BJ (cell line): ENCODE data around the gene VKORC1. TPM values are rescaled to one million over a fixed set of nuclear protein-coding genes. Genes with fewer than 3 reads are reported as not detected.

Experiments used
- CTCF ChIA-PET: fragments of 350-600 bp; formaldehyde crosslinking; extraction: SDS; loops from one replicate; lab custom pipeline; 2021; ENCODE audit warnings: antibody characterized with exemption, inconsistent platforms; lab: Yijun Ruan, JAX
- POLR2A ChIA-PET: fragments of 300-600 bp; sonication (Branson Sonifier 250); formaldehyde crosslinking; extraction: SDS; loops from one replicate; lab custom pipeline; 2021; ENCODE audit warnings: antibody characterized with exemption; lab: Charles Lee
- DNase-seq: peaks from one replicate; pipeline ENCODE4 v3.0.0-alpha.2; 2011; ENCODE audit warnings: low read depth
- H3K27me3 ChIP-seq: 2 replicates; pipeline ENCODE4 v1.6.0; 2011; ENCODE audit warnings: low read length; ENCODE audit not compliant: control insufficient read depth, insufficient read depth
- H3K36me3 ChIP-seq: 2 replicates; pipeline ENCODE4 v1.5.1; 2011; ENCODE audit warnings: low read length; ENCODE audit not compliant: control insufficient read depth, insufficient read depth
- H3K4me3 ChIP-seq: 2 replicates; pipeline ENCODE4 v1.5.1; 2011; ENCODE audit warnings: low read depth, mild to moderate bottlenecking, control low read depth, low read length
- polyA plus RNA-seq: library from polyadenylated mRNA; depleted of rRNA; stranded (reverse); fragments of >200 nt; gene quantifications from 2 replicates; pipeline ENCODE4 v1.2.3, GENCODE V29; 2011
- TF ChIP-seq, protein P1 (sequence below): IDR thresholded peaks from 2 replicates; pipeline ENCODE4 v1.5.1; 2011; ENCODE audit warnings: low read depth, mild to moderate bottlenecking, control low read depth, inconsistent platforms, low read length, moderate library complexity; ENCODE audit not compliant: insufficient read depth

The VKORC1 gene
- polyA plus RNA-seq, 1 experiment, result 515 TPM

DNA sequence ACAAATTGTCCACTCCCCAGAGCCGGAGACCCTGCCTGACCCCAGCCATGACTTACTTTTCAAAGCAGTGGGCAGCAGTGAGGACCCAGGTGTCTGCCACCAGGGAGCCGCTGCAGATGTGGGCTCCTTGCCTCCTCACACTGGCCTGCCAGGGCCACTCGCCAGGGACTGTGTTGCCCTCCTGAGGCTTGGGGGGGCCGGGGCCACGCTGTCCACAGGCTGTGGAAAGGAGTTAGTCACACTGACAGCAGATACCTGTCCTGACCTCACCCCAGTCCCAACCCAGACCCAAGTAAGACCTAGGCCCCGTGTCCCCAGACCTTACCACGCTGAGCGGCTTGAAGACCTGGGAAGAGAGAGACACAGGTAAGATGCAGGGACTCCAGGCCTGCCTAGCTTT is 7.1 kb downstream of the VKORC1 start:
- Histone ChIP-seq H3K4me3 (no peak overlapping the region), H3K36me3 (peaks cover 20% of the 10 kb centered on the region), H3K27me3 (no peaks in the 10 kb centered on the region)
- TF ChIP-seq, protein P1, sequence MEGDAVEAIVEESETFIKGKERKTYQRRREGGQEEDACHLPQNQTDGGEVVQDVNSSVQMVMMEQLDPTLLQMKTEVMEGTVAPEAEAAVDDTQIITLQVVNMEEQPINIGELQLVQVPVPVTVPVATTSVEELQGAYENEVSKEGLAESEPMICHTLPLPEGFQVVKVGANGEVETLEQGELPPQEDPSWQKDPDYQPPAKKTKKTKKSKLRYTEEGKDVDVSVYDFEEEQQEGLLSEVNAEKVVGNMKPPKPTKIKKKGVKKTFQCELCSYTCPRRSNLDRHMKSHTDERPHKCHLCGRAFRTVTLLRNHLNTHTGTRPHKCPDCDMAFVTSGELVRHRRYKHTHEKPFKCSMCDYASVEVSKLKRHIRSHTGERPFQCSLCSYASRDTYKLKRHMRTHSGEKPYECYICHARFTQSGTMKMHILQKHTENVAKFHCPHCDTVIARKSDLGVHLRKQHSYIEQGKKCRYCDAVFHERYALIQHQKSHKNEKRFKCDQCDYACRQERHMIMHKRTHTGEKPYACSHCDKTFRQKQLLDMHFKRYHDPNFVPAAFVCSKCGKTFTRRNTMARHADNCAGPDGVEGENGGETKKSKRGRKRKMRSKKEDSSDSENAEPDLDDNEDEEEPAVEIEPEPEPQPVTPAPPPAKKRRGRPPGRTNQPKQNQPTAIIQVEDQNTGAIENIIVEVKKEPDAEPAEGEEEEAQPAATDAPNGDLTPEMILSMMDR, result no peak
- no peak for DNase-seq
- CTCF ChIA-PET, result no interaction called here
- POLR2A ChIA-PET, result no interaction called here

DNA sequence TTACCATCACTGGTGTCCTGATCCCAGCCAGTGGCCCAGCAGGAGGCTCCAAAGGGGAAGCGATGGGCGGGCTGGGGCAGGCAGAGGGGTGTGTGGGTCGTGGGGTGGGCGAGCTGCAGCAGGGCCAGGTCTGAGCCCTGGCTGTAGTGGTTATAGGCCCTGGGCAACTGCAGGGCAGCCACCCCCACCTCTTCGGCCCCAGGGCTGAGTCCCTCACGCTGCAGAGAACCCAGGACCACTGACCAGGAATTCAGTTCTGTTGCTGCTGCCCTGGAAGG is 8.0 kb downstream of the VKORC1 start:
- ChIA-PET POLR2A (no interaction called here), CTCF (interaction anchor here (0.6 to 1.5 kb wide), 2 partner anchors 45 to 372 kb away, joined by 3 read pairs; no protein-coding TSS in a partner anchor)
- DNase-seq, result no peak
- H3K27me3 ChIP-seq, result no peaks in the 10 kb centered on the region
- peaks cover 22% of the 10 kb centered on the region for H3K36me3 ChIP-seq
- H3K4me3 ChIP-seq, result no peak overlapping the region
- TF ChIP-seq, protein P1, result no peak

DNA sequence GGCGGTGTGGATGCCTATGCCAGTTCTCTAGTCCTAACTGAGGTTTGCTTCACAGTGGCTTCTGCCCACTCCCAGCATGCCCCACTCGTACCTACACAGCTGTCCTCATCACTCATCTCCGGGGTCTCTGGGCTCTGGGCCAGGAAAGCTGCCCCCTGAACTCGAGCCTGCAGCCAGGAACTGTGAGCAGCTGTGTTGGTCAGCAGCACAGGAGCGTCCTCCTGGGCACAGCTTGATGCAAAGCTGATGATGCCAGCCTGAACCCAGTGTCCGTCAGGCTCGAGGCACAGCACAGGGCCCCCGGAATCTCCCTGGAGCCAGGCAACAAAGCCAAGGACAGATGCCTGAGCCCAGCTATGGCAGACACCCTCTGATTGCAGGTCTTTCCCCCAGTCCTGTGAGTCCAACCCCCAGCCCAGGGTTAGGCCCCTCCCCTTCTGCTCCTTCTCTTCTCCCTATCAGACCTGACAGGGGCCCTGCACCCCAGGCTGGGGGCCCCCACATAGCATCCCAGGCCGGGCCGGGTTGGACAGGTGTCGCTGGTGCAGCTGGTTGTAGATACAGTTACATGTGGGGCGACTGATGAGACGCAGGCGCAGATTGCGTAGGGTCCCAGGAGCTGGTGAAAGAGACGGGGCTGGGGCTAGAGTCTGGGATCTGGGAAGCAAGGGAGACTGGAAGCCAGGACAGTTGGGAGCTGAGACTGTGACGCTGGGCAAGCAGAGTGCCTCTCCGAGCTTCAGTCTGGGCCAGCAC is 8.5 kb downstream of the VKORC1 start:
- Histone ChIP-seq H3K27me3 (no peaks in the 10 kb centered on the region), H3K36me3 (peaks cover 25% of the 10 kb centered on the region), H3K4me3 (no peak overlapping the region)
- ChIA-PET POLR2A (no interaction called here), CTCF (interaction anchor here (0.6 to 1.5 kb wide), 2 partner anchors 44 to 372 kb away, joined by 3 read pairs; no protein-coding TSS in a partner anchor)
- TF ChIP-seq, protein P1, result no peak
- no peak for DNase-seq

DNA sequence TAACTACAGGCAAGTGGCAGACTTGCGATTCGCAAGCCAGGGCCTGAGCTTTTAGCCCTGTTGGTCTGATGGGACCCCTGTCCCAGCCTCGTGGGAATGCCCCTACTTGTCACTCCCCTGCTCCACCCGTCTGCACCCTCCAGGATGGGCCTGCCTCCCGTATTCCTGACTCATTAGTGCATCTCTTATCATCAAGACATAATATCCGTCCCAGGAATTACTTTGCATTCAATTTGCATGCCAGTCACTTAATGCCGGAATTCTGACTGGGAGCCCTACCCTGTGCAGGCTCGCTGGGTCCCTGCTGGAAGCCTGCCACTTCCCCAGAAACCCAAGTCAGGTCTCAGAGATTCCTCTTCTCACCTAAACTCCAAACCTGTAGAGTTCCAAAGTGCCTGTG is 9.2 kb downstream of the VKORC1 start:
- peaks cover 31% of the 10 kb centered on the region for H3K36me3 ChIP-seq
- POLR2A ChIA-PET, result no interaction called here
- H3K27me3 ChIP-seq, result no peaks in the 10 kb centered on the region
- TF ChIP-seq, protein P1, result no peak
- CTCF ChIA-PET, result interaction anchor here (1.4 to 1.5 kb wide), 2 partner anchors 57 to 373 kb away, joined by 3 to 5 read pairs; no protein-coding TSS in a partner anchor
- no peak overlapping the region for H3K4me3 ChIP-seq
- DNase-seq, result no peak

DNA sequence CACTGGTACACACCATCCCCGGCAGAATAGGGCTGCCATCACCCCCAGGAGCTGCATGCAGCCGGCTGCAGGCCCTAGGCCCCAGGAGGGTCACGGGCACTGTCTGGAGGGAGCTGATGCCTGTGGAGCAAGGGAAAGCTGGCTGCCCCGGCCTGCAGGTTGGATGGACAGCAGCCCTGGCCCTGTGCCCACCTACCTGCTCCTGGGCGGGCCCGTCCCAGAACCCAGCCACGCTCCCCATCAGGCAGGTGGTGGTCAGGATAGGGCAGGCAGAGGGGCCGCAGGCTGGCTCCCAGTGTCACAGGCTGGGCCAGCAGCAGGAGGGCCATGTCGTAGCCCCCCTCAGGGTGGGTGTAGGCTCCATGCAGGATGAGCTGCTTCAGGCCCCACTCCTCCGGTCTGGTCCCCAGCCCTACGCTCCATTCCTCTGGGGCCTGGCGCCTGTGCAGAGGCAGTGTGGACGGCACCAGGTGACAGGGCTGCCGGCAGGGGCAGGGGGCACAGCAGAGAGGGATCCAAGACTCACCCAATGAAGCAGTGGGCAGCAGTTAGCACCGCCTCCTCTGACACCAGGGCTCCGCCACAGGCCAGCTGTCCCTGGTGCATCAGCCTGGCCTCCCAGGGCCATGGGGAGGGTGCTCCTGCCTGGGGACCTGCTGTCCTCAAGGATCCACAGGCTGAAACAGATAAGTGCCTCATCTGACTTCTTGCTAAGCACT is 9.9 kb downstream of the VKORC1 start:
- Histone ChIP-seq H3K27me3 (no peaks in the 10 kb centered on the region), H3K4me3 (no peak overlapping the region), H3K36me3 (peaks cover 35% of the 10 kb centered on the region)
- CTCF ChIA-PET, result interaction anchor here (1.1 to 1.5 kb wide), 3 partner anchors 58 to 358 kb away, joined by 3 to 5 read pairs (median 4); partner anchors contain the start of gene ZNF843
- TF ChIP-seq, protein P1, result no peak
- no peak for DNase-seq
- POLR2A ChIA-PET, result no interaction called here
